GM19395 (cell line): ENCODE results near the gene FEN1.

Experiments
- ATAC-seq: cut with Tn5 transposase; IDR thresholded peaks from one replicate; pipeline ENCODE4 v1.9.1; 2021; ENCODE audit warnings: mild to moderate bottlenecking, moderate library complexity; ENCODE audit not compliant: unreplicated experiment

Gene FEN1

DNA sequence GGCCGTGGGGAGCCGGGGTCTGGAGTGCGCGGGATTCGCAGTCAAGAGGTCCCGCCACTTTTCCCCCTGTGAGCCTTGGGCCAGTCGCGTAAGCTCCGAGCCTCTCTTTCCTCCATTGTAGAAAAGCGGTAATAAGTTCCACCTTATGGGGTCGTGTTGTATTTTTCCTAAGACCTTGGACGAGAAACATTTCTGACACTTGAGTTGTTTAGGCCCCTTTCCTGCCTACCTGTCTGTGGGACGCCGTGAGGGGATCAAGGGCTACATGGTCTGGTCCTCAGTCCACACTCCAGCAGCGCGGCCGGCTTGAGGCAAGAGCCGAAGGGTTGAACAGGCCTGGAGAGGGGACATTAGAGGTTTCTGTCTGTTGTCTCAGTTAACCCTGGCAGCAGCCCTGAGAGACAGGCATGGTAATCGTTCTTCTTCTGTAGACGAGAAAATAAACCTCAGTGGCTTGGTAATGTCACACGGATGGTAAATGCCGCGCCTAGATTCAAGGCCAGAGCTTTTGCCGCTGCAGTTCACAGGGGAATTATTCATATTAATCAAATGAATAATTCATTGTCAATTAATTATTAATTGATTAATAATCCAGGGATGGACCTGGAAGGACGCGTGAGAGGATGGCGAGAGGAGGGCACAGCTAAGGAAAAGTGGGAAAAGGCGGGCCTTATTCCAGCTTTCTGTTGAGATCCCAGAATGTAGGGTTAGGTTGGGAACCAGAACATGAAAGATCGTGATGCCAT is 545 bp downstream of the FEN1 start:
- peak; percentile 35 for ATAC-seq

DNA sequence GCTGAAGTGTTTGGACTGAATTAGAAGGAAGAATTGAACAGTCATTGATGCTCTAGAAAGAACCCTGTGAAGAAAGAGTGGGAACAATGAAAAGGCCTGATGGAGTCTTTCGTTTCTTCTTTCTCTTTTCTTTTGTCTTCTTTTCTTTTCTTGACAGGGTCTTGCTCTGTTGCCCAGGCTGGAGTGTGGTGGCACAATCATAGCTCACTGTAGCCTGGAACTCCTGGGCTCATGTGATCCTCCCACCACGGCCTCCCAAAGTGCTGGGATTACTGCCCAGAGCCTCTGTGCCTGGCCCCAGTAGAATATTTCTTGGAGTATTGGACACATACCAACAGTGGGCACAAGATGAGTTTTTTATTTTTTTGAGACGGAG is 1.1 kb downstream of the FEN1 start:
- no peak for ATAC-seq

DNA sequence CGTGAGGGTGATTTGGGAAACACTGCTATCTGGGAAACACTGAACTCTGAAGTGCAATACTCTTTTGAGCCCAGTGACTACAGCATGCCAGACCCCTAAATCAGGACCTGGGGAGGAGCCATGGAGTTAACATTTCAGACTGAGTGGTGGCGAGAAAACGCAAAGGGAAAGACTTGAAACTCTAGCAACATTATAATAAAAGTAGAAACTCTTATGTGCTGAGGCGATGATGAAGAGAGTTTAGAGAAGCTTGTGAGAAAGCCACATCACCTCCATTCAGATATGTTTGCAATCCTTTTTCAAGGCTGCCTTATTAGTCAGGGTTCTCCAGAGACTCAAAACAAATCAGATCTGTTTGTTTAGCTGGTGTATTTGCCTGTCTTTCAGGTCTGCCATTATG is 1.9 kb downstream of the FEN1 start:
- no peak for ATAC-seq

DNA sequence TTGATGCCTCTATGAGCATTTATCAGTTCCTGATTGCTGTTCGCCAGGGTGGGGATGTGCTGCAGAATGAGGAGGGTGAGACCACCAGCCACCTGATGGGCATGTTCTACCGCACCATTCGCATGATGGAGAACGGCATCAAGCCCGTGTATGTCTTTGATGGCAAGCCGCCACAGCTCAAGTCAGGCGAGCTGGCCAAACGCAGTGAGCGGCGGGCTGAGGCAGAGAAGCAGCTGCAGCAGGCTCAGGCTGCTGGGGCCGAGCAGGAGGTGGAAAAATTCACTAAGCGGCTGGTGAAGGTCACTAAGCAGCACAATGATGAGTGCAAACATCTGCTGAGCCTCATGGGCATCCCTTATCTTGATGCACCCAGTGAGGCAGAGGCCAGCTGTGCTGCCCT is 2.7 kb downstream of the FEN1 start:
- ATAC-seq = no peak

DNA sequence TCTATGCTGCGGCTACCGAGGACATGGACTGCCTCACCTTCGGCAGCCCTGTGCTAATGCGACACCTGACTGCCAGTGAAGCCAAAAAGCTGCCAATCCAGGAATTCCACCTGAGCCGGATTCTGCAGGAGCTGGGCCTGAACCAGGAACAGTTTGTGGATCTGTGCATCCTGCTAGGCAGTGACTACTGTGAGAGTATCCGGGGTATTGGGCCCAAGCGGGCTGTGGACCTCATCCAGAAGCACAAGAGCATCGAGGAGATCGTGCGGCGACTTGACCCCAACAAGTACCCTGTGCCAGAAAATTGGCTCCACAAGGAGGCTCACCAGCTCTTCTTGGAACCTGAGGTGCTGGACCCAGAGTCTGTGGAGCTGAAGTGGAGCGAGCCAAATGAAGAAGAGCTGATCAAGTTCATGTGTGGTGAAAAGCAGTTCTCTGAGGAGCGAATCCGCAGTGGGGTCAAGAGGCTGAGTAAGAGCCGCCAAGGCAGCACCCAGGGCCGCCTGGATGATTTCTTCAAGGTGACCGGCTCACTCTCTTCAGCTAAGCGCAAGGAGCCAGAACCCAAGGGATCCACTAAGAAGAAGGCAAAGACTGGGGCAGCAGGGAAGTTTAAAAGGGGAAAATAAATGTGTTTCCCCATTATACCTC is 3.3 kb downstream of the FEN1 start:
- ATAC-seq = no peak

DNA sequence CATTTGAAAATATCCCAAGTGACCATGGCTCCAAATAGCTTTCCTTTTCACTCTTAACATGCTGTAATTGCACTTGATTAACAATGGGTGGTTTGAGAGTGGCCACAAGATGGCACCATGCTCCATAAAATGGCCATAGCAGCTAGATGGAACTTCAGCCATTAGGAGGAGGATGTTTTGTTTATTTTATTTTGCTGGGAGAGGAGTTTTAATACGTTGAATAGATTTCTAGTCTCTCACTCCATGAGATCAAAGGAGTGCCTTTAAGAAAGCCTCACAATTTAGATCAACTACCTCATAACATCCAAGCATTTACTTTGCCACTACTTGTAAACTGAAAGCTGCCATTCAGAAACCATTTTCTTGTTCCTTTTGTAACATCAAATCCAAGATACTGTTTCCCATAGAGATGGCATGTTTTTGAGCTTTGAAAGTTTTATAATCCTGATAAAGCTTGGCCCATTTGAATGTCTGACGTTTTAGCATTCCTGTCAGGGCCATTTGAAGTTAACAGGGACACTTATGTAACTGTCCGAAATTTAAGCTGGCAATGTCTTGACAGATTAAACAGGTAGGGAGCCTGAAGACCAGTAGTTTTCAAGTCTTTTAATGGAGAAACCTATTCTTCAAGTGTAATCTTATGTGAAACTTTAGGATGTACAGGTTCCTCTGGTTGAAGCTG is 4.7 kb downstream of the FEN1 start:
- ATAC-seq = no peak

DNA sequence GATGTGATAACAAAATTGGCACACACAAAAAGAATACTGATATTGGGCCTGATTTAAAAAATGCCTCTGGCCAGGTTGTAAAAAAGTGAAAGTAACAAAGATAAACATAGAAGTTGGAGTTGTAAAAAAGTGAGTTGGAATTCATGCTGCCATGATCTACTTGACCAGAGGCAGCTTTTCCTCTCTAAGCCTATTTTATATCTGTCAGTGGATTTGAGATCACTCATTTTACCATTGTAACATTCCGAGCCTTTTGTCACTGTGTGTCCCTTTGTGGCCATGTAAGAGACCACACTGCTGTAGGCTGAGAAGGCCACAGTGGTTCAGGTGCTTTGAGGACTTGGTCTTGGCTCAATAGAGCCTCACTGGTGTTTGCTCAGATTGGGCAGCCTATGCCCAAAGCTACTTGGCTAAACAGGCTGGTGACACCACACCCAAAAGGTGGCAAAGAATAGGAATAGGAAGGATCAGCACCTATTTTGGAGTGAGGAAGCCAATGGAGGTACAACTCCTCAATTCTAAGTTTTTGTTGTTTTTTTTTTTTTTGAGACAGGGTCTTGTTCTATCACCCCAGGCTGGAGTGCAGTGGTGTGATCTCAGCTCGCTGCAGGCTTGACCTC is 7.1 kb downstream of the FEN1 start:
- ATAC-seq = no peak

DNA sequence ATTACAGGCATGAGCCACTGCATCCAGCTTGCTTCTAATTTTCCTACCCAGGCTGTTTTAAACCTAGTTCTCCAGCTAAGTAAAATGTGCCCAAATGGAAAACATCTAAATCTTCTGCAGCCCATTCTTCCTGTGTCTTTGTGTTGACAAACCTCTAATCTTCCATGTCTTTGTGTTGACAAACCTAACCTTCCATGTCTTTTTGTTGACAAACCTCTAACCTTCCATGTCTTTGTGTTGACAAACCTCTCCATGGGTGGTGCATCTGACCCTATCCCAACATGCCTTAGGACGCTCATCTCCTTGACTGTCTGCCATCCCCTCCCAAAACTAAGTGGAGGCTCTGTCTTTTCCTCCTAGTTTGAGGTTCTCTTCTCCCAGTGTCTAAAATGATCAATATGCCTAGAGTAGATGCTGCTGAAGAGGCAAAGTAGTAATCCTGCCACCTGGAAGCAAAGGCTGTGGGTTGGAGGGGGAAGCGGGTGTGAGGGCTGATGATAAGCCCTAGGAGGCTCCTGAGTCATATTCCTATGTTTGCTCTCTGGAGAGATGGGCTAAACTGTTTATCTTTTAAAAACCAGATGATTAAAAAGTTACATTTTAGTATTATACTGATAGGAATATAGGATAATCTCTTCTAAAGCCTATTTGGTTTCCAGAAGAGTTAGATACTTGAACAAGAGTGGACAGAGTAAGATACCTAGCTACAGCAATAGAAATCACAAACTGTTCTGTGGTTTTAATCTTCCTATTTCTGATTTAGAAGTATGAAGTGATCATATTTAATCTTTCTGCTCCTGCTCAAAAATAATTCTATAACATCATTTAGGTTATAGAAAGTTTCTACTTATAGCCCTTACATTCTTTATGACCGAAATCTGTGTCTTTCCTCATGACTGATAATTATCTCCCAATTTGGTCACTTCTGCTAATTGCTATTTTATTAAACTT is 7.9 kb downstream of the FEN1 start:
- no peak for ATAC-seq

DNA sequence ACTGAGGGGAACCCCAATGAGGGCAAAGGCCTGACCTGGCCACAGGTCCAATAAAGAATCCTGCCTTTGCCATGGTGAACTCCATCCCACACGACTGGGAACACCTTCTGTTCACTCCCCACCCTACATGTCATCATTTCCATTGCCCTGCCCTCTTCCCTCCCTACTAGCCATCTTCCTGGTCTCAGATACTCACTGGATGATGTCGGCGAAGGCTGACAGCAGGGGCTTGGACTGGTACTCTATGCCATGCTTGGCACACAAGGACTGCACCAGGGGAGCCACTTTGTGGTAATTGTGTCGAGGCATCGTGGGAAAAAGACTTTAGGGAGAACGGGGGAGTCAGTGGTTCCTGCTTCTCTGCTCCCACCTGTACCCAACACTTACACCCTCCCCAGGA is 9.9 kb downstream of the FEN1 start:
- no peak for ATAC-seq

DNA sequence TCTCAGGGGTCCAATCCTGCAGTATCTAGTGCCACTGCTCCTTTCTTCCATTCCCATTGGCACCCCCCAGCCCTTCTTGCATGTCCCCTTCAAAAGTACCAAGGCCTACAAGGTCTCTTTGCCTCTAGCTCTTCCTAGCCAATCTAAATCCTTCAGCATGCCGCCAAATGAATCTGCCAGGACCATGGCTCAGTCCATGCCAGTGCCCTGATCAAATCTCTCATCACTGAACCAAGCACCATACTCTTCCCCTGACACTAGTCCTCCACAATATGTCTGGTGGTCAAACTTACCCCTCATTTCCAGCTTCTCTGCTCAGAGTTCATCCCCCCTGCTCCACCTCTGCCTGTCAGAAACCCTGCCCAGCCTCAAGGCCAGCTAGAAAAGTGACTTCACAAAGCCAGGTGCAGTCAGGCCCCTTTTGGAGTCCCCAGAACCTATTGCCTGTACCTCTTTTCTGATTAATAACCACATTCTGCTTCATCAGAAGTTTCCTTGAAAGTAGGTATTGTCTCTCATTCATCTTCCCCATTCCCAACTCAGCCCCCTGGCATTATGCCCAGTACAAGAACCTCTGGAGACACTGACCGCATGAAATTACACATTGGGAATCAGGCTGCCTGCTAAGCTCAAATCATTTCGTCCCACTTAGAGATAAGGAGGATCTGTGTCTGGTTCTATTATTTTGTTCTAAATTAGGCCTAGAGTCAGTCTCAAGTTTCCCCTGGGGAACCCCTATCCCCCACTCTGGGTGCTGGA is 11.4 kb downstream of the FEN1 start:
- no peak for ATAC-seq

DNA sequence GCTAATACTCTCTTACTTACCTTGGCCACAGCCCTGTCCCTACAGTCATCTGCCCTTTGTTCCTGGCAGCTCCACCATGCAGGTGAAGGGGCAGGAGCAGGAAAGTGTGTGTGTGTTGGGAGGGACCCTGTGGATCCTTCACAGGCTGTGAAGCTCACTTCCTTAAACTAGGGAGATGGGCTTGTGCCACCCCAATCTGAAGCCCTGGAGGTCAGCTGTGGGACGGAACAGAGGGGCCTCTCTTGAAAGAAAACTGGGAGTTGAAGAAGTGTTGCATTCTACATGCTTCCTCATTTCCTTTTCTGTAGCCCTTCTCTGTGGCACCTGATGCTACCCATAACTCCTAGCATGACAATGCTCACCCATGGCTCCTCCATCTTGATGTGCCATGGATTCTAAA is 12.4 kb downstream of the FEN1 start:
- ATAC-seq = no peak

DNA sequence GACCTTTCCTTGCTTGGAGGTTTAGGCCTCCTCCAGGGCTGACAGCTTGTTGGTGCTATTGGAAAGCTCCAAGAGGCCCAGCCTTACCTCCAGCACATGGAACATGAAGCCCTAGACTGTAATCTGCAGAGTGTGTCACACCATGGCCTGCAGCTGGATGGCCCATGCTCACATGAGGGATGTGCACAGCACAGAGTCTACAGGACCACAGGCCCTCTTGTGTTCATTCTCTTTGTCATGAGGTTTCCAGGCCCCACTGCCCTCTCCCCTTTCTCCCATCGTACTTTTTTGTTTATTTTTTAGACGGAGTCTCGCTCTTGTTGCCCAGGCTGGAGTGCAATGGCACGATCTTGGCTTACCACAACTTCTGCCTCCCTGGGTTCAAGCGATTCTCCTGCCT is 14.1 kb downstream of the FEN1 start:
- ATAC-seq = no peak

DNA sequence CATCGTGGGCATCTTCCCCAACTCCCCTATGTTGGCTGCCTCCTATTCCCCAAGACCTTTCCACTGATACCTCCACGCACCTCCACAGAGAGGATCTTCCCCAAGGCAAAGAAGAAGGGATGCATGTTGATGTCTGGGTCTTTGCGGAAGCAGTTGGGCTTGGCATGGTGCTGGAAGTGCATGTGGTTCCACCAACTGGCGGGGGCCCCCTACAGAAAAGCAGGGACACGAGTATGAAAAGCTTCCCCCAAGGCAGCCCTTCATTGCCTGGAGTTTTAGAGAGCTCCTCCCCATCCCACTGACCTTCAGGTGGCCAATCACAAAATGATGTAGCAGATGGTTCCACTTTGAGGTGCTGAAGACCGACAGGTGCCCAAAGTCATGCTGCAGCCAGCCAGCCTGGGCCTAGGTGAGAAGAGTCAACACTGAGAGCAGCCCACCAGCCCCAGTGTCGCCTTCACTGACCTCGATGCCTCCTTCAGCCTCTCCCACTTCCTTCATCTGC is 18.0 kb downstream of the FEN1 start:
- no peak for ATAC-seq

DNA sequence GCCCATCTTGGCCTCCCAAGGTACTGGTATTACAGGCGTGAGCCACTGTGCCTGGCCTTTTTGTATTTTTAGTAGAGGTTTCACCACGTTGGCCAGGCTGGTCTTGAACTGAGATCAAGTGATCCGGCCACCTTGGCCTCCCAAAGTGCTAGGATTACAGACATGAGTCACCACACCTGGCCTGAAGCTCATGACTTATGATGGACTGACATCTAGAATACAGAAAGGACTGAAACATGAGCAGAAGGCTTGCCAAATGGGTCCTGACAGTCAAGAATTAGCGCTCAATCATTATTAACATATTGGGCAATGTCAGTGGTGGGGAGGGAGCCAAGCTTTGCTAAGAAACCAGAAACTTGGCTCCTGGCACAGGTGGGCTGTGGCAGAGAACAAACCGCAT is 19.1 kb downstream of the FEN1 start:
- no peak for ATAC-seq

DNA sequence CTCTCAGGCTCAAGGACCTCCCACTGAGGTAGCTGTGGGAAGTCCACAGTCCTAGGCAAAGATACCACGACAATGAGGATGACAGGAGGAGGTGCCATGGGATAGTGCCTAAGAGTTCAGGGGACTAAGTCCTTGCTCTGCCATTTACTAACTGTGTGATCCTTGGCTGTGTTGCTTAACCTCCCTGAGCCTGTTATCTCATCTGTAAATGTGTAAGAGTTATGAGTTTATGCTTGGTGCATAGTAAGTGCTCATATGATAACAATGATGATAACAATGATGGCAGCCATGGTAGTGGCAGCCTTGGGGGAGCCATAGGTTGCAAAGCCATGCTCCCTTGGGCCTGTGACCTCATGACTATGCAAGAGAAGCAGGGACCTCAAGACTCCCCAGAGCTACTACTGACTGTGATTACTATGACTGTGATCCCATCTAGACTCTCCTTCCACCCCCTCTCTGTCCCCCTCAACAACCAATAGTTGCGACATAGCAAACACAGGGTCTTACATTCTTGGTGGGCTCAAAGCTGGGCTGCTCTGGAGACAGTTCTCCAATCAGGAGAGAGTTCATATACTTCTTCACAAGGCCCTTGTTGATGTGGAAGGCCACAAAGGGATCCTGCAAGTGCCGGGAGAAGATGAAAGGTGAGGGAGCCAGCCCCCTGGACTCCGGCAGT is 20.2 kb downstream of the FEN1 start:
- no peak for ATAC-seq

DNA sequence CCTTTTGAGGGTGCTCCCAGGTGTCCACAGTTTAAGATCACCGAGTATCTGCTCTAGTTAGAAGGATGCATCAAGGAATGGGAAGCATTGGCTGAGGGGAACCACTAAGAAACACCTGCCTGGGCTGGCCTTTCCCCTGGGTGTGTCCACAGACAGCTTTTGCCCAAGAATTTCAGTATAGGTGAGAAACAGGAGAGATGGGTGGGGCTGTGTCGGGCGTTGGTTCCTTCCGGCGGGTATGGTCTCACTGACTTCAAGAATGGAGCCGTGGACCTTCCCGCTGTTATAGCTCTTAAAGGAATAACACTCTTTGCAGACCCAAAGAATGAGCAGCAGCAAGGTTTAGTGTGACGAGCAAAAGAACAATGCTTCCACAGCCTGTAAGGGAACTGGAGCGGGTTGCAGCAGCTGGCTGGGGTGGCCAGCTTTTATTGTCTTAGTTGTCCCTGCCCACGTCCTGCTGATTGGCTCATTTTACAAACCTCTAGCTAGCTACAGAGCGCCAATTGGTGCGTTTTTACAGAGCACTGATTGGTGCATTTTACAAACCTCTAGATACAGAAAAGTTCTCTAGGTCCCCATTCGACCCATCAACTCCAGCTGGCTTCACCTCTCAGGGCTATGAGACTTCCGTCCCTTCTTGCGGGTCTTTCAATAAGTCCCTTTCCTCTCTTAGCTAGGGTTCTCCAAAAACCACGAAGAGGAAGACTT is 21.7 kb downstream of the FEN1 start:
- peak; percentile 4 for ATAC-seq

DNA sequence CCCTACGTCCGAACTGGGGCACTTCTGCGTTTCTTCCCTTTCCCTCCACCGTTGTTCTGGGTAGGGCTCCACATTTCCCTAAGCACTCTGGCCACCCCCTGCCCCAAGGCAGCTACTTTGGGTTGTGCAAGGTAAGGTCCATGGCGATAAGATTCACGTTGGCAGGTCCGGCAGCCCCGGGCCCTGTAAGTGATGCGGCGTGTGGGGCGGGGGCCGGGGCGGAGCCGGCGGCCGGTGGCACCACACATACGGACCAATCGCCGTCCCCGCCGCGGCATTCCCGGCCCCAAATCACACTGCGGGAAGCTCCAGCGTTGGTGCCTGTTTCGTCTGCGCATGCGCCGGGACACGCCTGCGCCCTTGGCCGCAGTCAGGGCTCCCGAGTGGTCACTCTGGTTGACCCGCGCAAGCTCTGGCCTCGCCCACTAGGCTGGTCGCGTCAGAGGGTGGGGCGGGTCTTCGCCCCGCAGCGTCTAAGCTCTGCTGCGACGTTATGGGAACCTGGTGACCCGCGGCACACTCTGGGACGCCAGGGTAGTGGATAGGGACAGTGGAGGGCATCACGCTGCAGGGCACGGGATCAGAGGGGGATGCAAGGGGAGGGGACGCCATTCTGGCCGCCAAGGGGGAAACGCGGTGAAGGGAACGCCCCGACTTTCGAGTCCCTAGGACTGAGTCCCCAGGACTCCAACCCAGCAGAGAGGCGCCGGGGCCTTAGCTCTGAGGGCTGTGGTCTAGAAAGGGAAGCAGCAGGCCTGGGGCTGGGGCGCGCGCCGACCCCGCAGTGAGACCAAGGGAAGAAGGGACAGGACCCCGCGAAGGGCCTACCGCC is 22.5 kb downstream of the FEN1 start:
- ATAC-seq = peak; percentile 59
